Measurements from ENCODE around the gene SLC12A4. TPM values are rescaled to one million over a fixed set of nuclear protein-coding genes. Genes with fewer than 3 reads are reported as not detected.
"Not testable (repeated sequence)": the region's sequence is repeated elsewhere in the genome, so short reads cannot be mapped to it uniquely, and the experiment has no call there.

SLC12A4 gene
- total RNA-seq, 2 donors from 2014 or later, result 34.6 to 47.0 TPM

- H3K27me3 Mint-ChIP-seq; H3K9me3 Mint-ChIP-seq; H3K36me3 Mint-ChIP-seq (ENCODE audit: low read depth): not testable (repeated sequence)
- ATAC-seq (replicated peaks), result peak; percentile 13
- Mint-ChIP-seq H3K27ac (peak overlapping the region; percentile 92), H3K4me1 (peaks cover 16% of the 10 kb centered on the region), H3K4me3 (peak overlapping the region; percentile 86)
Observed at GRCh38 chr16:67994040-67994408, 25.6 kb upstream of the SLC12A4 start.

- Mint-ChIP-seq H3K36me3 (ENCODE audit: low read depth) (no peaks in the 10 kb centered on the region), H3K27me3 (no peaks in the 10 kb centered on the region), H3K27ac (peak overlapping the region; percentile 92), H3K9me3 (no peaks in the 10 kb centered on the region), H3K4me3 (peak overlapping the region; percentile 86), H3K4me1 (peaks cover 13% of the 10 kb centered on the region)
- peak; percentile 89 for ATAC-seq (replicated peaks)
Observed at GRCh38 chr16:67993207-67994039, 25.0 kb upstream of the SLC12A4 start.

- Mint-ChIP-seq H3K27ac (peak overlapping the region; percentile 66), H3K27me3 (no peaks in the 10 kb centered on the region)
Observed at GRCh38 chr16:67992661-67993206, 24.3 kb upstream of the SLC12A4 start.

GRCh38 chr16:67990018-67990386 is 21.6 kb upstream of the SLC12A4 start:
- peaks cover 9% of the 10 kb centered on the region for H3K4me1 Mint-ChIP-seq
- H3K9me3 Mint-ChIP-seq, result no peaks in the 10 kb centered on the region
- H3K4me3 Mint-ChIP-seq, result no peak overlapping the region
- no peak for ATAC-seq (replicated peaks)
- no peaks in the 10 kb centered on the region for H3K27me3 Mint-ChIP-seq
- H3K27ac Mint-ChIP-seq, result peak overlapping the region; percentile 57
- H3K36me3 Mint-ChIP-seq (ENCODE audit: low read depth), result no peaks in the 10 kb centered on the region

More at GRCh38 chr16:67992661-67993206, 24.3 kb upstream of the SLC12A4 start:
- Mint-ChIP-seq H3K9me3 (no peaks in the 10 kb centered on the region), H3K4me1 (peaks cover 13% of the 10 kb centered on the region), H3K36me3 (ENCODE audit: low read depth) (no peaks in the 10 kb centered on the region), H3K4me3 (peak overlapping the region; percentile 86)
- no peak for ATAC-seq (replicated peaks)

- Mint-ChIP-seq H3K27me3 (no peaks in the 10 kb centered on the region), H3K9me3 (no peaks in the 10 kb centered on the region), H3K36me3 (ENCODE audit: low read depth) (no peaks in the 10 kb centered on the region), H3K4me1 (peaks cover 12% of the 10 kb centered on the region), H3K4me3 (no peak overlapping the region), H3K27ac (peak overlapping the region; percentile 86)
- ATAC-seq (replicated peaks), result no peak
Observed at GRCh38 chr16:67989322-67990017, 21.0 kb upstream of the SLC12A4 start.

GRCh38 chr16:67988675-67989074 is 20.2 kb upstream of the SLC12A4 start:
- ATAC-seq (replicated peaks), result no peak
- Mint-ChIP-seq H3K4me1 (peaks cover 10% of the 10 kb centered on the region), H3K36me3 (ENCODE audit: low read depth) (no peaks in the 10 kb centered on the region), H3K27me3 (no peaks in the 10 kb centered on the region), H3K27ac (peak overlapping the region; percentile 86), H3K4me3 (no peak overlapping the region), H3K9me3 (no peaks in the 10 kb centered on the region)

GRCh38 chr16:67987460-67988160 is 19.2 kb upstream of the SLC12A4 start:
- Mint-ChIP-seq H3K4me3 (no peak overlapping the region), H3K9me3 (no peaks in the 10 kb centered on the region), H3K27me3 (no peaks in the 10 kb centered on the region), H3K4me1 (peaks cover 12% of the 10 kb centered on the region), H3K36me3 (ENCODE audit: low read depth) (no peaks in the 10 kb centered on the region), H3K27ac (peak overlapping the region; percentile 86)
- ATAC-seq (replicated peaks), result no peak

- Mint-ChIP-seq H3K27ac (no peak overlapping the region), H3K4me3 (no peak overlapping the region), H3K9me3 (no peaks in the 10 kb centered on the region), H3K36me3 (ENCODE audit: low read depth) (no peaks in the 10 kb centered on the region), H3K27me3 (no peaks in the 10 kb centered on the region), H3K4me1 (peaks cover 12% of the 10 kb centered on the region)
- ATAC-seq (replicated peaks), result no peak
Observed at GRCh38 chr16:67986949-67987348, 18.5 kb upstream of the SLC12A4 start.

GRCh38 chr16:67982011-67982696 is 13.7 kb upstream of the SLC12A4 start:
- Mint-ChIP-seq H3K36me3 (ENCODE audit: low read depth) (no peaks in the 10 kb centered on the region), H3K4me1 (peaks cover 9% of the 10 kb centered on the region), H3K4me3 (no peak overlapping the region), H3K9me3 (no peaks in the 10 kb centered on the region), H3K27me3 (no peaks in the 10 kb centered on the region), H3K27ac (no peak overlapping the region)
- no peak for ATAC-seq (replicated peaks)

- no peak for ATAC-seq (replicated peaks)
- no peaks in the 10 kb centered on the region for H3K9me3 Mint-ChIP-seq
- H3K36me3 Mint-ChIP-seq (ENCODE audit: low read depth), result no peaks in the 10 kb centered on the region
- peaks cover 9% of the 10 kb centered on the region for H3K4me1 Mint-ChIP-seq
- no peak within 1 kb of the TSS for H3K4me3 Mint-ChIP-seq
- H3K27ac Mint-ChIP-seq, result no peak within 1 kb of the TSS
- H3K27me3 Mint-ChIP-seq, result no peaks in the 10 kb centered on the region
Observed at GRCh38 chr16:67979955-67980678, 11.7 kb upstream of the SLC12A4 start, which contains the start of gene DPEP3. Gene DPEP3, minus strand, starts transcription at chr16:67980499. Its CDS starts 119 bp downstream, at chr16:67980380.

- H3K36me3 Mint-ChIP-seq (ENCODE audit: low read depth), result no peaks in the 10 kb centered on the region
Observed at GRCh38 chr16:67977469-67978227, 9.2 kb upstream of the SLC12A4 start.

GRCh38 chr16:67977005-67977404 is 8.6 kb upstream of the SLC12A4 start:
- no peaks in the 10 kb centered on the region for H3K9me3 Mint-ChIP-seq
- no peak for ATAC-seq (replicated peaks)
- H3K4me3 Mint-ChIP-seq, result no peak overlapping the region
- no peaks in the 10 kb centered on the region for H3K4me1 Mint-ChIP-seq
- no peaks in the 10 kb centered on the region for H3K27me3 Mint-ChIP-seq
- H3K36me3 Mint-ChIP-seq (ENCODE audit: low read depth), result no peaks in the 10 kb centered on the region
- H3K27ac Mint-ChIP-seq, result no peak overlapping the region

More at GRCh38 chr16:67977469-67978227, 9.2 kb upstream of the SLC12A4 start:
- Mint-ChIP-seq H3K27ac (no peak overlapping the region), H3K27me3 (no peaks in the 10 kb centered on the region), H3K4me1 (no peaks in the 10 kb centered on the region), H3K9me3 (no peaks in the 10 kb centered on the region), H3K4me3 (no peak overlapping the region)
- no peak for ATAC-seq (replicated peaks)

GRCh38 chr16:67976205-67976604 is 7.8 kb upstream of the SLC12A4 start:
- no peak for ATAC-seq (replicated peaks)
- no peak overlapping the region for H3K4me3 Mint-ChIP-seq
- no peaks in the 10 kb centered on the region for H3K9me3 Mint-ChIP-seq
- H3K36me3 Mint-ChIP-seq (ENCODE audit: low read depth), result no peaks in the 10 kb centered on the region
- H3K27ac Mint-ChIP-seq, result no peak overlapping the region
- H3K27me3 Mint-ChIP-seq, result no peaks in the 10 kb centered on the region
- no peaks in the 10 kb centered on the region for H3K4me1 Mint-ChIP-seq

All from activated T-helper 17 cell treated with anti-CD3 and anti-CD28 coated beads, Interleukin-2, amount 50 U/mL, for 72 hours (primary cell).